H9 (cell line): ENCODE data around the gene AKT1. TPM values are rescaled to one million over a fixed set of nuclear protein-coding genes. Genes with fewer than 3 reads are reported as not detected.

Experiments
- DNase-seq: peaks from one replicate; pipeline ENCODE4 v3.0.0-alpha.2; 2017
- H2AFZ ChIP-seq: one replicate; pipeline ENCODE4 v1.6.1; 2013; ENCODE audit warnings: mild to moderate bottlenecking, low read length, control low read depth, moderate library complexity
- H2AK5ac ChIP-seq: 2 replicates; pipeline ENCODE4 v1.6.1; 2013; ENCODE audit warnings: low read length, control low read depth, mixed read lengths; ENCODE audit not compliant: insufficient read length
- H2BK120ac ChIP-seq: one replicate; pipeline ENCODE4 v1.6.1; 2013; ENCODE audit warnings: low read depth, mild to moderate bottlenecking, low read length, control low read depth, inconsistent platforms; ENCODE audit not compliant: poor library complexity, severe bottlenecking
- H2BK12ac ChIP-seq: 2 replicates; pipeline ENCODE4 v1.6.1; 2013; ENCODE audit warnings: low read length, control low read depth, mixed read lengths, low read depth; ENCODE audit not compliant: insufficient read length
- H2BK15ac ChIP-seq: 2 replicates; pipeline ENCODE4 v1.6.1; 2013; ENCODE audit warnings: low read depth, low read length, control low read depth
- H2BK20ac ChIP-seq: one replicate; pipeline ENCODE4 v1.6.1; 2013; ENCODE audit warnings: low read depth, mild to moderate bottlenecking, low read length, control low read depth, inconsistent platforms; ENCODE audit not compliant: poor library complexity, severe bottlenecking
- H2BK5ac ChIP-seq: 2 replicates; pipeline ENCODE4 v1.6.1; 2013; ENCODE audit warnings: low read length, control low read depth, mixed read lengths; ENCODE audit not compliant: insufficient read length
- H3K14ac ChIP-seq: 2 replicates; pipeline ENCODE4 v1.6.1; 2013; ENCODE audit warnings: low read length, control low read depth; ENCODE audit not compliant: insufficient read depth
- H3K18ac ChIP-seq: 2 replicates; pipeline ENCODE4 v1.6.1; 2013; ENCODE audit warnings: low read depth, mild to moderate bottlenecking, mixed read lengths, low read length, control low read depth; ENCODE audit not compliant: insufficient read length
- H3K23ac ChIP-seq: 2 replicates; pipeline ENCODE4 v1.6.1; 2013; ENCODE audit warnings: low read length, control low read depth, mixed read lengths, low read depth; ENCODE audit not compliant: insufficient read length
- H3K23me2 ChIP-seq: 2 replicates; pipeline ENCODE4 v1.6.1; 2013; ENCODE audit warnings: low read depth, mild to moderate bottlenecking, mixed read lengths, low read length, control low read depth; ENCODE audit not compliant: insufficient read length, poor library complexity, severe bottlenecking
- H3K27ac ChIP-seq: 2 replicates; pipeline ENCODE4 v1.5.1; 2013; ENCODE audit warnings: low read length, control low read depth, mixed read lengths, low read depth; ENCODE audit not compliant: insufficient read length
- H3K27me3 ChIP-seq: 2 replicates; pipeline ENCODE4 v1.6.1; 2013; ENCODE audit warnings: low read length, control low read depth, inconsistent platforms; ENCODE audit not compliant: insufficient read depth
- H3K4ac ChIP-seq: 2 replicates; pipeline ENCODE4 v1.6.1; 2013; ENCODE audit warnings: low read depth, mild to moderate bottlenecking, control low read depth, inconsistent platforms, low read length, moderate library complexity
- H3K4me1 ChIP-seq: 2 replicates; pipeline ENCODE4 v1.6.1; 2013; ENCODE audit warnings: low read length, control low read depth, inconsistent platforms; ENCODE audit not compliant: insufficient read depth
- H3K4me2 ChIP-seq: 2 replicates; pipeline ENCODE4 v1.6.1; 2013; ENCODE audit warnings: low read length, control low read depth, mixed read lengths; ENCODE audit not compliant: insufficient read length, insufficient read depth
- H3K56ac ChIP-seq: 2 replicates; pipeline ENCODE4 v1.6.1; 2013; ENCODE audit warnings: low read depth, mild to moderate bottlenecking, mixed read lengths, low read length, control low read depth; ENCODE audit not compliant: insufficient read length
- H3K79me1 ChIP-seq: 2 replicates; pipeline ENCODE4 v1.6.1; 2013; ENCODE audit warnings: low read depth, mild to moderate bottlenecking, moderate library complexity, low read length, control low read depth, inconsistent platforms; ENCODE audit not compliant: insufficient read depth, poor library complexity, severe bottlenecking
- H3K79me2 ChIP-seq: 2 replicates; pipeline ENCODE4 v1.6.1; 2013; ENCODE audit warnings: low read length, control low read depth, inconsistent platforms; ENCODE audit not compliant: insufficient read depth
- H3K9ac ChIP-seq: 2 replicates; pipeline ENCODE4 v1.6.1; 2013; ENCODE audit warnings: low read length, control low read depth, mixed read lengths; ENCODE audit not compliant: insufficient read length; ENCODE audit errors: extremely low read depth
- H3K9me3 ChIP-seq: one replicate; pipeline ENCODE4 v1.6.1; 2013; ENCODE audit warnings: low read depth, low read length, inconsistent platforms; ENCODE audit not compliant: control insufficient read depth
- H3T11ph ChIP-seq: one replicate; pipeline ENCODE4 v1.6.1; 2013; ENCODE audit warnings: mild to moderate bottlenecking, low read length, control low read depth, inconsistent platforms
- H4K20me1 ChIP-seq: one replicate; pipeline ENCODE4 v1.6.1; 2013; ENCODE audit not compliant: control insufficient read depth, insufficient read length, insufficient read depth
- H4K5ac ChIP-seq: 2 replicates; pipeline ENCODE4 v1.6.1; 2013; ENCODE audit warnings: low read depth, mild to moderate bottlenecking, mixed read lengths, low read length, control low read depth; ENCODE audit not compliant: insufficient read length
- H4K8ac ChIP-seq: replicated peaks from 2 replicates; pipeline ENCODE4 v1.6.1; 2013; ENCODE audit warnings: low read length, control low read depth, mixed read lengths, low read depth; ENCODE audit not compliant: insufficient read length
- H4K91ac ChIP-seq: 2 replicates; pipeline ENCODE4 v1.6.1; 2013; ENCODE audit warnings: low read depth, mild to moderate bottlenecking, moderate library complexity, mixed read lengths, low read length, control low read depth; ENCODE audit not compliant: insufficient read length
- H3K27ac Mint-ChIP-seq, 3 experiments: 2 replicates in 2 of 3; 3 replicates in 1 of 3; pipeline ENCODE4 v1.8.0; 2020 to 2021; ENCODE audit warnings: mixed read lengths in 3 of 3, mild to moderate bottlenecking in 1 of 3, moderate library complexity in 1 of 3
- H3K27me3 Mint-ChIP-seq: 2 replicates; pipeline ENCODE4 v1.8.0; 2021; ENCODE audit warnings: low read depth, mild to moderate bottlenecking, moderate library complexity, mixed read lengths
- H3K36me3 Mint-ChIP-seq, 3 experiments: 2 replicates in 2 of 3; 3 replicates in 1 of 3; pipeline ENCODE4 v1.8.0; 2020 to 2021; ENCODE audit warnings: low read depth in 3 of 3, mixed read lengths in 3 of 3; ENCODE audit not compliant: insufficient read depth in 1 of 3
- H3K4me1 Mint-ChIP-seq, 2 experiments: 2 replicates each; pipeline ENCODE4 v1.8.0; 2020; ENCODE audit warnings: mixed read lengths in 2 of 2
- H3K4me3 Mint-ChIP-seq, 2 experiments: 2 replicates in 1 of 2; 3 replicates in 1 of 2; pipeline ENCODE4 v1.8.0; 2020 to 2021; ENCODE audit warnings: mild to moderate bottlenecking in 2 of 2, mixed read lengths in 2 of 2, moderate library complexity in 1 of 2
- H3K9me3 Mint-ChIP-seq, 2 experiments: 2 replicates in 1 of 2; 3 replicates in 1 of 2; pipeline ENCODE4 v1.8.0; 2020; ENCODE audit warnings: mild to moderate bottlenecking in 2 of 2, mixed read lengths in 2 of 2, moderate library complexity in 1 of 2
- WGBS: extraction: QIAGEN DNeasy Blood & Tissue Kit; methylation state at CpG from one replicate; pipeline ENCODE4 v1.1.7; 2013; ENCODE audit warnings: missing lambda C conversion rate, low lambda C conversion rate, mixed read lengths; ENCODE audit not compliant: insufficient read length; ENCODE audit errors: extremely low coverage; 5-methylcytosine and 5-hydroxymethylcytosine counted together
- total RNA-seq: library from RNA; stranded (reverse); gene quantifications from 2 replicates; pipeline ENCODE4 v1.2.1, GENCODE V29; 2021
- TF ChIP-seq, protein P1 (sequence below): fragments of 200-600 bp; sonication (generic); conservative IDR thresholded peaks from 3 replicates; pipeline ENCODE4 v1.8.0; 2021; ENCODE audit warnings: antibody characterized with exemption, mild to moderate bottlenecking

The AKT1 gene
- total RNA-seq, 1 experiment from 2014 or later = 101 TPM

DNA sequence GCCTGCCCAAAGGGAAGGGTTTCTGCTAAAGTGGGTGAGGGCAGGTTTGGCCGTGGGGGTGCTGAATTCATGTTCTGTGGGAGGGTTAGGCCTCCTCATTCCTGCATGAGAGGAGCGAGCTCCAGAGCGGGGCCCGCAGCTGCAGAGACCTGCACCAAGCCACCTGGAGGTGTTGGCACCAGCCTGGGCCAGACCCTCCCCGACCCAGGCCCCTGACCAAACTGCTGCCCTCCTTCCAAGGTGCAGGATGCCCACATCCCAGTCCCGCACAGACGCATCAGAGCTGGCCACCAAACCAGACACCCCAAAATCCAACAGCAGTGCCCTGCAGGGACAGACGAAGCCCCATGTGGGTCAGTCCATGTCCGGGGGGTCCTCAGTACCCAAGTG, 61.0 kb downstream of the AKT1 start:
- no peak overlapping the region for H3K4me3 Mint-ChIP-seq
- no peak overlapping the region for H3K4me2 ChIP-seq
- H2BK15ac ChIP-seq = no peak overlapping the region
- no peaks in the 10 kb centered on the region for H3K4me1 ChIP-seq
- H3K56ac ChIP-seq = no peak overlapping the region
- no peaks in the 10 kb centered on the region for H3K9me3 ChIP-seq
- no peak overlapping the region for H2AFZ ChIP-seq
- H2BK5ac ChIP-seq = no peak overlapping the region
- H2BK20ac ChIP-seq = no peak overlapping the region
- no peak overlapping the region for H4K5ac ChIP-seq
- no peaks in the 10 kb centered on the region for H3K9me3 Mint-ChIP-seq
- no peak overlapping the region for H3K23ac ChIP-seq
- H3K4ac ChIP-seq = no peak overlapping the region
- H3K18ac ChIP-seq = no peak overlapping the region
- H4K8ac ChIP-seq = no peak overlapping the region
- H3K23me2 ChIP-seq = no peaks in the 10 kb centered on the region
- no peak overlapping the region for H3T11ph ChIP-seq
- no peak overlapping the region for H3K14ac ChIP-seq
- no peaks in the 10 kb centered on the region; a peak in 1 of 7 replicates for H3K36me3 Mint-ChIP-seq
- no peak overlapping the region for H2BK120ac ChIP-seq
- TF ChIP-seq, protein P1, sequence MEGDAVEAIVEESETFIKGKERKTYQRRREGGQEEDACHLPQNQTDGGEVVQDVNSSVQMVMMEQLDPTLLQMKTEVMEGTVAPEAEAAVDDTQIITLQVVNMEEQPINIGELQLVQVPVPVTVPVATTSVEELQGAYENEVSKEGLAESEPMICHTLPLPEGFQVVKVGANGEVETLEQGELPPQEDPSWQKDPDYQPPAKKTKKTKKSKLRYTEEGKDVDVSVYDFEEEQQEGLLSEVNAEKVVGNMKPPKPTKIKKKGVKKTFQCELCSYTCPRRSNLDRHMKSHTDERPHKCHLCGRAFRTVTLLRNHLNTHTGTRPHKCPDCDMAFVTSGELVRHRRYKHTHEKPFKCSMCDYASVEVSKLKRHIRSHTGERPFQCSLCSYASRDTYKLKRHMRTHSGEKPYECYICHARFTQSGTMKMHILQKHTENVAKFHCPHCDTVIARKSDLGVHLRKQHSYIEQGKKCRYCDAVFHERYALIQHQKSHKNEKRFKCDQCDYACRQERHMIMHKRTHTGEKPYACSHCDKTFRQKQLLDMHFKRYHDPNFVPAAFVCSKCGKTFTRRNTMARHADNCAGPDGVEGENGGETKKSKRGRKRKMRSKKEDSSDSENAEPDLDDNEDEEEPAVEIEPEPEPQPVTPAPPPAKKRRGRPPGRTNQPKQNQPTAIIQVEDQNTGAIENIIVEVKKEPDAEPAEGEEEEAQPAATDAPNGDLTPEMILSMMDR = no peak
- H3K27ac Mint-ChIP-seq = no peak overlapping the region
- H3K27me3 ChIP-seq = no peaks in the 10 kb centered on the region
- no peaks in the 10 kb centered on the region for H3K79me2 ChIP-seq
- no peaks in the 10 kb centered on the region for H3K79me1 ChIP-seq
- DNase-seq = no peak
- H3K27ac ChIP-seq = no peak overlapping the region
- no peaks in the 10 kb centered on the region for H4K20me1 ChIP-seq
- no peak overlapping the region for H2AK5ac ChIP-seq
- H2BK12ac ChIP-seq = no peak overlapping the region
- H3K27me3 Mint-ChIP-seq = peaks cover 17% of the 10 kb centered on the region
- H3K4me1 Mint-ChIP-seq = peaks cover 0 to 3% of the 10 kb centered on the region in 2 experiments; a peak in 1 of 4 replicates
- no peak overlapping the region for H4K91ac ChIP-seq
- H3K9ac ChIP-seq = no peak overlapping the region
- WGBS = no CpG with 5 or more reads among the region's 9 CpGs
